Fibroblast of upper back skin (primary cell): ENCODE results near the gene PARD6A.
"Not testable (repeated sequence)": the region's sequence is repeated elsewhere in the genome, so short reads cannot be mapped to it uniquely, and the experiment has no call there.

Experiments used
- DNase-seq: peaks from one replicate; pipeline ENCODE4 v3.0.0-alpha.2; 2013

PARD6A gene

DNA sequence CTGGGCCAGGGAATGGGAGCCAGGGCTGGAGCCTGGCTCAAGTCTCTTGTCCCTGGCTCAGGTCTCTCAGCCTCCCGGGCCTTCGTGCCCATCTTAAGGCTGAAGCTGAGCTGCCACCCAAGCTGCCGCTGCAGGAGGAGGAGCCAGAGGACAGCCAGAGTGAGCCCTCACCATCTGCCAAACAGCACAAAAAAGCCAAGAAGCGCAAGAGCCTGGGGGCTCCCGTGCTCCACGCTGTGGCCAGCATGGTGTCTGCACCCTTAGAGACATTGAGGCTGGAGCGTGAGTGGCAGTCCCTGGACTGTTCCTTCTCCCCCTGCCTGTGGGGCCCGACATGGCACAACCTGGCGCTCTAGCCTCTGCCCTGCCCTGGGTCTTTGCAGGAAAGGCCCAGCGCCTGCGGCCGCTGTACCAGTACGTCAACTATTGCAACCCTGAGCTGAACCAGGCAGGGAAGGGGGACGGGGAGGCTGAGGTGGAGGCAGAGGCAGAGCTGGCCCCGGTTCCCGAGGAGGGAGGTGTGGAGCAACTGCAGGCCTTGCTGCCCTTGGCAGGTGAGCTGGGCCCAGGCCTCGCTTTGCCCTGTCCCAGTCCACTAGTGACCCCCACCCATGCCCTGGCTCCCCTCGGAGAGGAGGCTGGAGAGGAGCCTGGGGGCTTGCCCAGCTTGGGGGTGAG is 7.2 kb downstream of the PARD6A start:
- DNase-seq, result peak; percentile 92

DNA sequence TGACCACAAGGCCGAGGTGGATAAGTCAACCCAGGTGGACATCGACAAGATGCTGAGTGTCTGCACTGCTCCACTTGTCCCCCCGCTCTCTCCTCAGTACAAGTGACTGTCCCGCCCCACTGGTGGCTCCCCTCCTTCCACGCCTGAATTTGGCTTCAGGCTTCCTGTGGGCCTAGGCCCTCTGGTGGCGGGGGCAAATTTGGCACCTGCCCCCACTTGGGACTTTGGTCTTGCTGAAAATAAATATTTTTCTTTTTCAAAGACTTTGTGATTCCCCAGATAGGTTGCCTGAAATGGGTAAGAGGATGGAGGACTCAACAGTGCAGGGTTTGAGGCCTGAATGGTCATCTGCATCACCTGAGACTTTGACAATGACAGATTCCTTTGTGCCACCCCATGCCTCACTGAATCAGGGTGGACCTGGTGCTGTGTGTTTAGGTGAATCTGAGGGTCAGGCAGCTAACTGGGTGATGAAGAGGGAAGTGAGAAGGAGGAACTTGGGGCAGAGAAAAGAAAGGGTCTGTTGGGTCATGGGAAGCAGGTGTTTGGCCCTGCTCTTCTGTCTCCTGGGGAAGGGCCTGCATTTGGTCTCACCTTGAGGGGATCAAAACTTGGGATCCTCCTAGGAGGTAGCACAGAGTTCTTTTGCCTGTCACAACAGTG is 7.9 kb downstream of the PARD6A start:
- no peak for DNase-seq

DNA sequence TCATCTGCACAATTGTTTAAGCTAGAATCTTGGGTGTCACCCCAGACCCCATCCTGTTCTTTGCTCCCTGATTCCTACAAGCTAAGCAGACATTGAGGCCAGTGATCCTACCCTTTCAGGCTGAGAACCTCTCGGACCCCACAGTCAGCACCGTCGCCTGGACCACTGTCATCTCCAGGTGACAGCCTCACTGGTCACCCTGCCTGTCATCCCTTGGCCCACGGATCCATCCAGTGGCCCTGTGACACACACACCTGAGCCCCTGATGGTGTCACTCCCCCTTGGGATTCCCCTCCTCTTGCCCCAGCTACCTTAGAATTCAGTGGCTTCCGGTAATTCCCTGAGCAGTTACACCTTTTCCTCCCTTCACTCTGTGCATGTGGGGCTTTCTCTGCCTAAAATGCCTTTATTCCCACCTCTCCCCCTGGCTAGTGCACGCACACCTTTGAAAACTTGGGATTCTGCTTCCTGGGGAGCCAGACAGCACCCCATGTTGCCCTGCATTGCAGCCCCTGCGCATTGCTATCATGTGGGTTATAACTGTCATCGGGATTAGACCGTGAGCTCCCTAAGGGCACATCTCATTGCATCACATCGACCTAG is 8.8 kb downstream of the PARD6A start:
- DNase-seq, result no peak

DNA sequence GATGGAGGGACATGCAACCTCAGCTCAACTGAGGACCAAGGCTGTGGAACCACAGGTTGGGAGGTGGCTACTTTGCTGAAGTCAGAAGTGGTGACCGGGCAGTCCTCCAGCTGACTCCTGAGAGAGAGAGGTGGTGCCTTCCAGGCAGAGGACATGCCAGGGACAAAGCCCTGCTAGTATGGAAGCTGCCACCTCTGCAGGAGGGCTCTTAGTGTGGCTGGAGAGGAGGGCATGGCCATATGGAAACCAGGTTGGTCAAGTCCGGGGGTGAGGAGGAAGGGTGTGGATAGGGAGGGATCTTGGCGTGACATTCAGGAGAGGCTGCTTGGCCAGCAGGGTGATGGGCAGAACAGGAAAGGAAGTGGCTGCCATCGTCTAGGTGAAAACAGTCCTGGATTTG is 11.5 kb downstream of the PARD6A start:
- DNase-seq, result no peak

DNA sequence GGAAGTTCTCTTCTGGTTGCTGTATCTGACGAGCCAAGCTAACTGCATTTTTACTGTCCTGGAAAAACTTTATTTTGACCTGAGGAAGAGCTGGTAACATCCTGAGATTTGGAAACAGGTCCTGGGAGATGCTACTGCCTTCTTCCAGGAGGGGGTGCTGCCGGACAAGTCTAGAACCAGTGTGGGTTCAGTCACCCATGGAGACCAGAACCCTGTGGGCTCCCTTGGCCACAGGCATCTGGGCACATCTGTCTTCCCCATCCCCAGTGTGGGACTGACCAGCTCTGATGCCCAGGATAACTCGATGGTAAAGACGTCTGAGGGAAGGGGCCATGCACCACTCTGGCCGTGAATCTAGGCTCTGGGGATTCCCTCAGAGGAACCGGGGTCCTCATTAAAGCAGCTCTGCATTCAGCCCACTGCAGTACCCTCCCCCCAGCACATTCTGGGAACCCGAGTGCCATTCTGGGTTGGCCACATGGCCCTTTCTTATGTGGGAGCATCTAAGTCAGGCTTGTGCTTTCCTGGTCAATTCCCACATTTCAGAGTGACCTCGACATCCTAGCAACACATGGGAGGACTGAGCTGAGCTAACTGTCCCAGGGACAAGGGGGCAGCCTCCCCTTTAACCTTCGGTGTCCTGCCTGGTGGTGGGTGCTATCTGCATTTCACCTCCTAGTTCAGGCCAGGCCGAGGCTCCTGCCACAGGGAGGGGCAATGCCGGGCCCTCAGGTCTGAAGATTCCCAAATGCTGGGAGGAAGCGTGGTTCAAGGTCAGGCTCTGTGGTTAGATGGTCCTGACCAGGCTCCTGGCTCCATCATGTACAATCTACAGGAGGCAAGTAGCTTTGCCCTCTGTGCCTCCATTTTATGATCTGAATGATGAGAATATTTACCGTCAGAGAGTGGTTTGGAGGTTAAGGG is 12.2 kb downstream of the PARD6A start:
- peak; percentile 62 for DNase-seq

DNA sequence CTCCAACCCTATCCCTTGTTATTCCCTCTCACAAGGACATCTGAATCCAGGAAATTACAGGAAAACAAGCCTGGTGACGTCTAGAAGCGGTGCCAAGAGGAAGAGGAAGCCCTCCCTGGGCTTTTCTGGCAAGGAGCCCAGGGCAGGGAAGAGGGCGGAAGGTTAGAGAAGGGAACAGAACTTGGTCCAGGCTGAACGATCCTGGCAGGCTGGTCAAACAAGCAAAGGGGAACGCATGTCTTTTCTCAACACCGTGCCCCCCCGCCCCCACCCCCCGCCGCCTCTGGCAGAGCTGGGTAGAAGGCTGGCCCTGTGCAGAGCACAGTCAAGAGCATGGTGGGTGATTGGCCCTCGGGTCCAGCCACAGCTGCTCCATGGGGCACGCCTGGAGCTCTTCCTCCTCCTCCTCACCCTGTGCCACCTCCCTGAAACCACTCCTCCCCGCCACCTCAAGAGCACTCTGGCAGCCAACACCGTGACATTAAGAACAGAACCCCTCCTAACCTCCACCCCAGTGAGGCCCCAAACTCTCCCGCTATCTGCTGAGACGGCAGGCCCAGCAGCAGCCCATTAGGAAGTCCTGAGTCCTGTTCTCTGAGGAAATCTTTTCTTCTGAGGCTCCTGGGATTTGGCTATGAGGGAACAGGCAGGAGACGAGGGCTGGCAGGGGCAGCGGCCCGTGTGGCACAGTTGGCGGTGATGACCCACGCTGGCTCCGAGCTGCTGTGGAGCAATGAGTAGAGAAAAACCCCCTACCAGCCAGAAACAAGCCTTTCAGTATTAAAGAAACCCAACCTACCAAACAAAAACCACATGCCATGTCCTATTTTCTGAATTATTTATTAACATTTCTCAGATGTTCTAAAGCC is 13.2 kb downstream of the PARD6A start:
- no peak for DNase-seq

DNA sequence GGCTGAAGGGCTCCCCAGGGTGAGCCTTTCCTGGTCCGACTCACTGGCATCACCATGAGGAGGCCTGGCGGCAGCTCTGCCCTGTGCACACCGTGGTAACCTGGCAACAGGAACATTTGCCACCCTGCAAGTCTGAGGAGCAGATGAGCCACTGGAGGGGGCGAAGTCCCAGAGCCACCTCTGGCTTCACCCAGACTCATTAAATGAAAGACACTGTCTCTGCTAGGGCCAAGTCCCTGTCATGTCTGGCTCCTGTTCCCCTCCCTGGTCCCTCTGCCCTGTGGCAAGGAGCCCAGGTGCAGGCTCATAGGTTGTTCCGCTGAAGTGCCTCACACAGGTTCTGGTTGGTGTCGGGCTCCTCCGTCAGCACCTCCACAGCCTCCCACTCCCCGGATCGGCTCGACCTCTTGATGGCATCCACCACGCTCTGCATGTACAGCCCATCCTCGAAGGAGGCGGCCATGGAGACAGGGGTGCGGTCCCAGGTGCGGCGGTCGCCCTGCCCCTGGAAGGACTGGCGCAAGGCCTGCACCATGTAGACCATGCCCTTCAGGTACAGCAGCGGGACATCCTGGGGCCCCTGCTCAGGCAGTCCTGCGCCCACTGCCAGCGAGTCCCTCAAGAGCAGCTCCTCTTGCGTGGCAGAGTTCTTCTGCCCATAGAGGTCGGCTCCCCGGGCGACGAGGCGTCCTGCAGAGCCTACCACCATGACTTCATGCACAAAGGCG is 14.3 kb downstream of the PARD6A start:
- DNase-seq, result no peak

DNA sequence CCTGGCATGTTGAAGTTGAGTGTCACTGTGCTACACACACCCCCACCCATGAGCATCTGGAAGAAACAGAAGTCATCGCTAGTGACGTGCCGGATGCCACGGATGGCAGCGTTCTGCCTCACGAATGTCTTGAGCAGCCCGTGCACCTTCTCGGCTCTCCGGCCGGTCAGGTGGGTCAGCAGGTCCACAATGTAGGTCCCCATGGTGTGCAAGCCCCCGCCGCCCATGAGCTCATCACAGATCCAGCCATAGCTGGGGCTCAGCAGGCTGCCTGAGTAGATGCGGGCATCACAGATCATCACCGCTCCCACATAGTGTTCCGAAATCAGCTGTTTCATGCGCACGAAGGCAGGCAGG is 14.8 kb downstream of the PARD6A start:
- no peak for DNase-seq

DNA sequence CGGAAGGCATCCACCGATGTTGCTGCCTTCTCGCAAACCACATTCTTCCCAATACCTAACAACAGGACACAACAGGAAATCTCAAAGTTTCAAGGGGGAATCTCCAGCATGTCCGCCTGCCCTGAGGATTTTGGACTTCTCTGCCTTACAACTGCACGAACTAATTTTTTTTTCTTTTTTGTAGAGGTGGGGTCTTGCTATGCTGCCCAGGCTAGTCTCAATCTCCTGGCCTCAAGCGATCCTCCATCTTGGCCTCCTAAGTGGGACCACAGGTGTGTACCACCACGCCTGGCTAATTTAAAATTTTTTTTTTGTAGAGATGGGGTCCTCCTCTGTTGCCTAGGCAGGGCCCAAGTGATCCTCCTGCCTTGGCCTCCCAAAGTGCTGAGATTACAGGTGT is 15.2 kb downstream of the PARD6A start:
- DNase-seq, result no peak

DNA sequence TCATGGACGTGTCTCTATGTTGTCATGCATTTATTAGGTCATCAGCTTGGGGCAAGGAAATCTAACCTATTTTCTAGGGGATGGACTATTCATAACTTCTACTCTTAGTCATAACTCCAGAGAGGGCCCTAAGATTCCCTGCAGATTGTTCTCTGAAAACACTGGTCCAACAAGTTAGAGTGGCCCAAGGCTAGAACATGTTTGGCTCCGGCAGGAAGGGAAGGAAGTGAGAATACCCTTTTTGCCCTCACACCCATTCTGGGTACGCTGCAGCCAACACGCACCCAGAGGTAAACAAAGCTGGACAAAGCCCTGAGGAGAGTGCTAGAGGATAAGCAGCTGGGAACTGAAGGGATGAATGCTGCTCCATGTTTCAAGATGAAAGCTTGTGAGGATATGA is 15.8 kb downstream of the PARD6A start:
- no peak for DNase-seq

DNA sequence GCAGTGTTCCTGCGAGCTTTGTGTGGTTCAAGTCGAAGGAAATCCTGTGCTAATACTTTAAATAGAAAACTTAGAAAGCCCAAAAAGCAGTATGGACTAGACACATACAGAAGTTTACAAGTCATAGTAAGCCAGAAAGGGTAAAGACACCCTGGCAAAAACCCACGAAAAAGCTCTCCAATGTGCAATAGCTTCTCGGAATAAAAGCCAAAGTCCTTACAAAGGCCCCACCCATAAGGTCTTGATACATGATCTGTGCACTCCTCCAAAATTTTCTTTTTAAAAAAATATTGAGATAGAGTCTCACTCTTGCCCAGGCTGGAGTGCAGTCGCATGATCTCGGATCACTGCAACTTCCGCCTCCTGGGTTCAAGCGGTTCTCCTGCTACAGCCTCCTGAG is 16.2 kb downstream of the PARD6A start:
- no peak for DNase-seq

DNA sequence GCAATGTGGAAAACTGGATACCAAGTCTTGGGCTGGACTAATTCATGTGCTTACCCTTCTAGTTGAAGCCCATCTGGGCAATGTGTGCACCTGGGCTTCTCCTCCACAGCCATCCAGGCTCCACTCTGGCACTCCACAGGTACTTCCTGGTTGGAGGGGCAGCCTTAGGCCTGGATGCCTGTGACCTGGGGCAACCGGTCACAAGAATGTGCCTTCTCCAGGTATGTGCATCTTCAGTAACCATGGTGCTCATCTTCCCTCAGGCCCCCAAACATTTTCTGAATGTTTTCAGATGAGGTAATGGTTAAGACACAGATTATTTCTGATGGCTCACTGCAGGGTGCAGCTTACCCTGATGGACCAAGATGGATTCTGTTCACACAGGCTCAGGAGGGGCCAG is 17.0 kb downstream of the PARD6A start:
- no peak for DNase-seq

DNA sequence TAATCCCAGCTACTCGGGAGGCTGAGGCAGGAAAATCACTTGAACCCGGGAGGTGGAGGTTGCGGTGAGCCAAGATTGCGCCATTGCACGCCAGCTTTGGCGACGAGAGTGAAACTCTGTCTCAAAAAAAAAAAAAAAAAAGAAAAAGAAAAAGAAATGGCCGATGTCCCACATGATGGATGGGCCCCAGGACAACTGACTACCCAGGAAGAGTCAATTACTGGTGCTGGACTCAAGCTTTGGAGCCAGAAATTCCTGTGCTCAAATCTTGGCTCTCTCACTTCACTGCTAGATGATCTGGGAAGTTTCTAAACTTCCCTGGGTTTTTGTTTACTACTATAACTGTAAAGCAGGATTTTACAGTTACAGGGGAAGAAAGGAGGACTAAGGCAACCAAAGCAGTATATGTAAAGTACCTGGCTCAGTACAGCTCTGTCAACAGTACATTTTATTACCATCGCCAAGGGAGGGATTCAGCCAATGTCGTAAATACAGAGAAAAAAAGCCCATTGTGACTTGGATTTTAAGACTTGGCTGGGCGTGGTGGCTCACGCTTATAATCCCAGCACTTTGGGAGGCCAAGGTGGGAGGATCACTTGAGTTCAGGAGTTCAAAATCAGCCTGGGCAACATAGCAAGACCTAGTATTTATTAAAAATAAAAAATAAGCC is 17.7 kb downstream of the PARD6A start:
- DNase-seq, result no peak

DNA sequence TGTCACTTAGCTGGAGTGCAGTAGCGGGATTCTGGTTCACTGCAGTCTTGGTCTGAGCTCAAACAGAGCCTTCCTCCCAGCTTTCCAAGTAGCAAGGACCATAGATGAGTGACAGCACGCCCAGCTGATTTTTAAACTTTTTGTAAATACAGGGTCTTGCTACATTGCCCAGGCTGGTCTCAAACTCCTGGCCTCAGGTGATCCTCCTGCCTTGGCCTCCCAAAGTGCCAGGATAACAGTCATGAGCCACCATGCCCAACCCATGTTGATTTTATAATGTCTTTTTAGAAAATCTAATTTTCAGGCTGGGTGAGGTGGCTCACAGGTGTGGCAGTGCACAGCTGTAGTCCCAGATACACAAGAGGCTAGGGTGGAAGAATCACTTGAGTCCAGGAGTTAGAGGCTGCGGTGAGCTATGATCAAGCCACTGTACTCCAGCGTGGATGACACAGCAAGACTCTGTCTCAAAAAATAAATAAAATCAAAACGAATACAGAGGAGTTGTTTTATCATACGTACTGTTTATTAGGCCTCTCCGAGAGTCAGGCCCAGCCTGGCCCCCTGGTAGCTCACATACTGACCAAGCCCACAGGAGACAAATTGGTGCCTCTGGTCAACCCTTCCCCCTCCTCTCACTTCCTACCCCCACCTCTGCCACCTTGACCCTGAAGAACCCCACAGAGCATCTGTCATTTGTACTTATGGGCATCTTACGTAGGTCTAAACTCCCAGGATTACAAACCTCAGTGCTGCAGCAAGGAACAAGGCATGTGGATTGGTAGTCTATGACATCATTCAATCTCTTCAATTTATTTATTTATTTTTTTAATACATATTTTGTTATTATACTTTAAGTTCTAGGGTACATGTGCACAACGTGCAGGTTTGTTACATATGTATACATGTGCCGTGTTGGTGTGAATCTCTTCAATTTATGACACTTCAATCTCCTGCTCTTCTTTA is 19.5 kb downstream of the PARD6A start:
- DNase-seq, result no peak

DNA sequence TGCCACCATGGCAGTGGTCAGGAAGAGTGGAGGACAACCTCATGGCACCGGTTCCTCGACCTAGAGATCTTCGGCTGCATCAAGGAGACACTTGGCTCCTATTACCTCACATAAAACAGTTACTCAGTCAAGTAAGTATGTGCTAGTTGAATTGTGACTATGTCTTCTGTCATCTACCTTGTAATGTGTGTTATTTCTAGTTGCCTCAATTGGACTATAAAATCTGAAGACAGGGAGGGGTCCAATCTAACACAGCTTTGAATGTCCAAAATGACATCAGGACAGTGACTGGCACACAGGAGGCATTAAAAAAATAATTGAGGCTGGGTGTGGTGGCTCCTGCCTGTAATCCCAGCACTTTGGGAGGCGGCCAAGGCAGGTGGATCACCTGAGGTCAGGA is 23.0 kb downstream of the PARD6A start:
- no peak for DNase-seq

DNA sequence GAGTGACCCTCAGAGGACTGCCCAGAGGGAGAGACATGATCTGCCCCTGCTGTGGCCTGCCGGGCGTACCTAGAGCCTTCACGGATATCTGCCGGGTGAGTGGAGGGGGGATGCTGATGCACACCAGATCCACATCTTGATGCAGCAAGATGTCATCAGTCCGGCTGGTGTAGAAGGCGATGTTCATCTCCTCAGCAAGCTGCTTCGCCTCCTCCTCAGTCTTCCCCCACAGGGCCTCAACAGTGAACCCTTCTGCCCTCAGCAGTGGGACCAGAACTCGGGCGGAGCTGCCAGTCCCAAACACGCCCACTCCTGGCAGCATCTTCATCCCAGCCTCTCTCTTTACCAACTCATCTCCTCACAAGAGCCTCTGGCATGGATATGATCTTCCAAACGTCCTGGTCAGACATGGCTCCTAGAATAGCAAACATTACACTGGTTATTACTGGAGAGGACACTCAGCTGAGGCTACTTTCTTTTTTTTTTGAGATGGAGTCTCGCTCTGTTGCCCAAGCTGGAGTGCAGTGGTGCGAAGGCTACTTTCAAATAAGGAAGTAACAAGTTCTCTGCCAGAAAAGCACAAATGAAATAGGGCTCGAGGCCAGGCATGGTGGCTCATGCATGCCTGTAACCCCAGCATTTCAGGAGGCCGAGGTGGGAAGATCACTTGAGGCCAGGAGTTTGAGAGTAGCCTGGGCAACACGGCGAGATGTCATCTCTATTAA is 24.8 kb downstream of the PARD6A start:
- no peak for DNase-seq

DNA sequence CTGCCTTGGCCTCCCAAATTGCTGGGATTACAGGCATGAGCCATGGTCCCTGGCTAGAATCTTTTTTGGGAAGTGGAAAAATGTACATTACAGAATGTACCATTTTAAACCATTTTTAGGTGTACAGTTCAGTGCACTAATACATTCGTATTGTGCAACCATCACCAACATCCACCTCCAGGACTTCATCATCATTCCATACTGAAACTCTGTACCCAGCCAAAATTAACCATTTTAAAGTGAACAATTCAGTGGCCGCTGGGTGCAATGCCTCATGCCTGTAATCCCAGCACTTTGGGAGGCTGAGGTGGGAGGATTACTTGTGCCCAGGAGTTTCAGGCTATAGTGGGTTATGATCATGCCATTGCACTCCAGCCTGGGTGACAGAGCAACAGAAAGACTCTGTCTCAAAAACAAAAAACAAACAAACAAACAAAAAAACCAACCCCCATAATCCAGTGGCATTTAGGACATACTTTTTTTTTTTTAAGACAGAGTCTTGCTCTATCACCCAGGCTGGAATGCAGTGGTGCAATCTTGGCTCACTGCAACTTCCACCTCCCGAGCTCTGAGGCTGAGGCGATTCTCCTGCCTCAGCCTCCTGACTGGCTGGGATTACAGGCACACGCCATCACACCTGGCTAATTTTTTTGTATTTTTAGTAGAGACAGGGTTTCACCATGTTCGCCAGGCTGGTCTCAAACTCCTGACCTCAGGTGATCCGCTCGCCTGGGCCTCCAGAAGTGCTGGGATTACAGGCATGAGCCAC is 32.9 kb downstream of the PARD6A start:
- DNase-seq, result not testable (repeated sequence)

DNA sequence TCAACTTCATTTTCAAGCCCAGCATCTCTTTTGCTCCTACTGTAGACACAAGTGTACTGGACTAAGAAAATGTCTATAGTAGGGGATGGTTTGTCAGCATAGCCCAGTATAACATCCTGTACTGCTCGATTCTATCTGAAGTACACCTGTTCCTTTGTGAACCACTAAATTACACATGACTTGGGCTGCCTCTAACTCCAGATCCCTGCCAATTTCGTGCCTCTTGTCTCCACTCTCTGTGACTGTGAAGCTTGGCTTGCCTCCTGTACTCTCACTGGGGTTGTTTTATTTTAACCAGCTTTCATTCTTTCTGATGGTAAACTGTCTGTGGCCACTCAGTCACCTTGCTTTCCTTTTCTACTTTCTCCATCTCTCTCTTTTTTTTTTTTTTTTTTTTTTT is 33.9 kb downstream of the PARD6A start:
- DNase-seq, result no peak
